Pancreas (tissue), 10 donors: ENCODE measurements around the gene GDF10. TPM values are rescaled to one million over a fixed set of nuclear protein-coding genes. Genes with fewer than 3 reads are reported as not detected.
A peak's percentile ranks its signal among the peaks of the same experiment; 100 is the strongest.

Experiments used
- ATAC-seq, 4 donors: fragments of 200-7000 bp; cut with Tn5 transposase; one replicate each; pipeline versions ENCODE4 v1.8.0 to v1.9.1; 2020; ENCODE audit warnings: mild to moderate bottlenecking in 4 of 4, moderate library complexity in 4 of 4
- DNase-seq, 6 donors: peaks; one replicate each; pipeline ENCODE4 v3.0.0-alpha.2; 2020
- FAIRE-seq: peaks from 2 replicates; lab custom pipeline; 2012; peaks lifted over from hg19 to GRCh38; lab: Jason Lieb, UNC
- H3K27ac ChIP-seq, 4 donors: fragments of 200-600 bp; sonication (generic); 1 replicate in 3 of 4; 2 replicates in 1 of 4; pipeline versions ENCODE4 v1.5.0 to v1.8.0; 2020
- H3K27me3 ChIP-seq, 4 donors: fragments of 200-600 bp; one replicate each; pipeline ENCODE4 v1.8.0; 2021
- H3K36me3 ChIP-seq, 3 donors: fragments of 200-600 bp; sonication (generic) in 1 of 3; one replicate each; pipeline versions ENCODE4 v1.5.0 to v1.8.0; 2020 to 2021
- H3K4me1 ChIP-seq, 3 donors: fragments of 200-600 bp; one replicate each; pipeline ENCODE4 v1.8.0; 2021
- H3K4me3 ChIP-seq, 4 donors: fragments of 200-600 bp; sonication (generic) in 2 of 4; one replicate each; pipeline versions ENCODE4 v1.5.0 to v1.8.0; 2020 to 2021
- H3K9me3 ChIP-seq, 4 donors: fragments of 200-600 bp; one replicate each; pipeline ENCODE4 v1.8.0; 2021
- CTCF ChIP-seq, 4 donors: fragments of 200-600 bp; sonication (generic) in 3 of 4; IDR thresholded peaks; one replicate each; pipeline versions ENCODE4 v1.5.0 to v1.8.0; 2021; ENCODE audit warnings: antibody characterized with exemption in 4 of 4
- WGBS, 2 donors: extraction: QIAGEN DNeasy Blood & Tissue Kit; methylation state at CpG; one replicate each; pipeline ENCODE4 v1.1.7; 2013; 5-methylcytosine and 5-hydroxymethylcytosine counted together
- intact Hi-C, 3 donors: fragments of 100-400 bp; cut with DNase I; formaldehyde crosslinking; loops; one replicate each; pipeline versions ENCODE4 v1.11.1 to v1.14.2; 2022
- polyA plus RNA-seq, 2 donors: library from polyadenylated mRNA; stranded (reverse); fragments of 200-250 nt; gene quantifications; one replicate each; pipeline ENCODE4 v1.2.3, GENCODE V29; 2013
- total RNA-seq, 6 donors: library from RNA; stranded (reverse); fragmentation: NEBNext Ultra II Directional in 4 of 6; extraction: Animal tissue kit (Norgen Biotek cat#: 25700) in 4 of 6; gene quantifications; one replicate each; pipeline versions ENCODE4 v1.2.1 to v1.2.4, GENCODE V29; 2021 to 2023
- donor health status: healthy with polysubstance abuse.
- donor health status: DM: no; HTN: no; CAD: no; lungs with moderate emphysema.
- donor health status: DM: no; HTN: no; CAD: no.
- donor health status: control.
- donor health status: control.
- donor health status: Bipolar disorder and iron deficiency.
- donor health status: DM: yes; HTN: yes; CAD: no.
- donor health status: DM: no; HTN: no; CAD: no.
- donor health status: DM: no; HTN: no; CAD: no.
- donor health status: DM: yes; HTN: yes; CAD: no.

GDF10 gene
- total and polyA plus RNA-seq, 8 donors = 2.0 to 13.7 (median 8.8) TPM

- ATAC-seq (no peak), FAIRE-seq (no peak)
- intact Hi-C loops = no loop called here
These were observed 46.7 kb downstream of the GDF10 start for GRCh38 chr10:47346581-47347302.

GRCh38 chr10:47347303-47347675 is 47.3 kb downstream of the GDF10 start:
- no peak for DNase-seq
- FAIRE-seq = no peak
- Histone ChIP-seq H3K9me3 (no peaks in the 10 kb centered on the region), H3K36me3 (no peaks in the 10 kb centered on the region), H3K27ac (no peak overlapping the region), H3K4me3 (no peak overlapping the region), H3K27me3 (no peaks in the 10 kb centered on the region), H3K4me1 (no peaks in the 10 kb centered on the region)
- 75 to 83% methylated on average over 4 of the region's 4 CpGs for WGBS, 2 donors
- intact Hi-C loops = no loop called here
- TF ChIP-seq CTCF (IDR thresholded peaks at IDR 0.05) = no peak
- no peak for ATAC-seq

More at GRCh38 chr10:47346581-47347302, 46.7 kb downstream of the GDF10 start:
- H3K9me3 ChIP-seq = no peaks in the 10 kb centered on the region
- no peaks in the 10 kb centered on the region for H3K27me3 ChIP-seq
- DNase-seq = peak in 1 of 6 donors; percentile 32
- H3K4me1 ChIP-seq = no peaks in the 10 kb centered on the region
- H3K36me3 ChIP-seq = no peaks in the 10 kb centered on the region
- no peak overlapping the region for H3K27ac ChIP-seq
- WGBS, 2 donors = 72 to 73% methylated on average over 13 of the region's 13 CpGs
- TF ChIP-seq CTCF (IDR thresholded peaks at IDR 0.05) = no peak
- H3K4me3 ChIP-seq = no peak overlapping the region

GRCh38 chr10:47348138-47348651 is 48.2 kb downstream of the GDF10 start, which contains the start of gene RBP3:
Gene RBP3, plus strand, starts transcription at chr10:47348363. Its CDS starts 122 bp downstream, at chr10:47348485.
- WGBS, 2 donors = 74 to 84% methylated on average over 5 of the region's 5 CpGs
- DNase-seq = peak in 1 of 6 donors; percentile 42
- H3K9me3 ChIP-seq = no peaks in the 10 kb centered on the region
- no peaks in the 10 kb centered on the region for H3K4me1 ChIP-seq
- no peak for ATAC-seq
- intact Hi-C loops = no loop called here
- no peak for FAIRE-seq
- H3K4me3 ChIP-seq = no peak within 1 kb of the TSS
- no peaks in the 10 kb centered on the region for H3K27me3 ChIP-seq
- no peak within 1 kb of the TSS for H3K27ac ChIP-seq
- no peak for TF ChIP-seq CTCF (IDR thresholded peaks at IDR 0.05)
- no peaks in the 10 kb centered on the region for H3K36me3 ChIP-seq

- H3K27me3 ChIP-seq = no peaks in the 10 kb centered on the region
- FAIRE-seq = no peak
- no peak for ATAC-seq
- no peaks in the 10 kb centered on the region for H3K4me1 ChIP-seq
- no peak overlapping the region for H3K4me3 ChIP-seq
- no peaks in the 10 kb centered on the region for H3K9me3 ChIP-seq
- no peaks in the 10 kb centered on the region for H3K36me3 ChIP-seq
- H3K27ac ChIP-seq = no peak overlapping the region
- 83 to 86% methylated on average over 36 of the region's 36 CpGs for WGBS, 2 donors
- DNase-seq = peak in 1 of 6 donors; percentile 41
- intact Hi-C loops = no loop called here
- no peak for TF ChIP-seq CTCF (IDR thresholded peaks at IDR 0.05)
These were observed 48.9 kb downstream of the GDF10 start for GRCh38 chr10:47348661-47349470.
